NB4 (cell line): ENCODE data around the gene ATP11A.

Experiments
- CTCF ChIP-seq: IDR thresholded peaks from one replicate; pipeline ENCODE4 v1.5.1; 2012; ENCODE audit warnings: low read depth, low read length
- MAX ChIP-seq: IDR thresholded peaks from 2 replicates; pipeline ENCODE4 v1.6.1; 2011; ENCODE audit warnings: low read depth, low read length

- no peak for TF ChIP-seq MAX
- TF ChIP-seq CTCF, result no peak
Measured at GRCh38 chr13:112679932-112680677, 9.7 kb upstream of the ATP11A start.
